Measurements from ENCODE around the gene ZBTB5.

ZBTB5 gene

DNA sequence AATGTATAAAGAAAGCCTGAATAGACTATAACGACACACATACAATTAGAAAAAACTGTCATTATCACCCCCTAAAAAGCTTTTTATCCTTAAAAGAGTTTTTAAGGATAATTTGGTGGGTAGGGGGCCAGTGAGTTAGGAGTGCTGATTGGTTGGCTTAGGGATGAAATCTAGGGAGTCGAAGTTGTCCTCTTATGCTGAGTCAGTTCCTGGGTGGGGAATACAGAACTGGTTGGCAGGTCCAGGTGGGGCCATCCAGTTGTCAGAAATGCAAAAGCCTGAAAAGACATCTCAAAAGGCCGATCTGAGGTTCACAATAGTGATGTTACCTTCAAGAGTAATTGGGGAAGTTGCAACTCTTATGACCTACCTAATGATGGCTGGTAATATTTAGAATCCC, 13.6 kb downstream of the ZBTB5 start:
- in situ Hi-C loops (cut with MboI; ENCODE audit: low sequenced_read_pairs, unreplicated experiment), result no loop called here

DNA sequence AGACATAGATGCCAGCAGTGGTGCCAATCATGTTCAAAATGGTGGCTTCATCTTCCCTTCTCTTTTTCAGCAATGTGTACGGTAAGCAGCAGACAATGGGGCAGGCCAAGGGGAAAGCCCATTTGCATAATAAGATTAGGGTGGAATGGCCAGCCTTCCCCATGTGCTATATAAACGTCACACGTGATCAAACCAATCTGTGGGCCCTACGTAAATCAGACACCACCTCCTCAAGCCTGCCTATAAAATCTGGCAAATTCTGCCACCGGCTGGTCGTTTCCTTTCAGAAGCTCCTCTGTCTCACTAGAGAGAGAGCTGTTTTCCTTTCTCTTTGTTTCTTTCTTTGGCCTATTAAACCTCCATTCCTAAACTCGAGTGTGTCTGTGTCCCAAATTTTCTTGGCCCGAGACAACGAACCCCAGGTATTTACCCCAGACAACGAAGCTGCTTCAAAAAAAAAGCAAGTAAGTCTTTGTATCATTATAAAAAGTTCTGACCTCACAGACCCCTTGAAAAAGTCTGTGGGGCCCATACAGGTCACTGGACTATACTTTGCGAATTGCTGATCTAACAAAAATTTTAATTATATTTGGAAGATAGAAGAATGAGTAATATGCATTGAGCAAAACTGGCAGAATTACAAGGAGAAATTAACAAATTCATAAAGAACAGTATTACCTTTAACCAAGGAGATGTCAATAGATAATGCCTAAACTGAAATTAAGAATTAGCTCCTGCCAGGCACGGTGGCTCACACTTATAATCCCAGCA, 15.2 kb downstream of the ZBTB5 start:
- no peak for DNase-seq (ENCODE audit: low spot score)
- TF ChIP-seq, protein P1, sequence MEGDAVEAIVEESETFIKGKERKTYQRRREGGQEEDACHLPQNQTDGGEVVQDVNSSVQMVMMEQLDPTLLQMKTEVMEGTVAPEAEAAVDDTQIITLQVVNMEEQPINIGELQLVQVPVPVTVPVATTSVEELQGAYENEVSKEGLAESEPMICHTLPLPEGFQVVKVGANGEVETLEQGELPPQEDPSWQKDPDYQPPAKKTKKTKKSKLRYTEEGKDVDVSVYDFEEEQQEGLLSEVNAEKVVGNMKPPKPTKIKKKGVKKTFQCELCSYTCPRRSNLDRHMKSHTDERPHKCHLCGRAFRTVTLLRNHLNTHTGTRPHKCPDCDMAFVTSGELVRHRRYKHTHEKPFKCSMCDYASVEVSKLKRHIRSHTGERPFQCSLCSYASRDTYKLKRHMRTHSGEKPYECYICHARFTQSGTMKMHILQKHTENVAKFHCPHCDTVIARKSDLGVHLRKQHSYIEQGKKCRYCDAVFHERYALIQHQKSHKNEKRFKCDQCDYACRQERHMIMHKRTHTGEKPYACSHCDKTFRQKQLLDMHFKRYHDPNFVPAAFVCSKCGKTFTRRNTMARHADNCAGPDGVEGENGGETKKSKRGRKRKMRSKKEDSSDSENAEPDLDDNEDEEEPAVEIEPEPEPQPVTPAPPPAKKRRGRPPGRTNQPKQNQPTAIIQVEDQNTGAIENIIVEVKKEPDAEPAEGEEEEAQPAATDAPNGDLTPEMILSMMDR (IDR thresholded peaks at IDR 0.05; ENCODE audit: borderline replicate concordance, control extremely low read depth, extremely low read depth, insufficient read depth, missing control alignments), result no peak
- in situ Hi-C loops (cut with MboI; ENCODE audit: low sequenced_read_pairs, unreplicated experiment), result no loop called here

More for the DNA sequence above, 13.6 kb downstream of the ZBTB5 start:
- TF ChIP-seq, protein P1 (IDR thresholded peaks at IDR 0.05; ENCODE audit: borderline replicate concordance, control extremely low read depth, extremely low read depth, insufficient read depth, missing control alignments), result no peak
- no peak for DNase-seq (ENCODE audit: low spot score)

DNA sequence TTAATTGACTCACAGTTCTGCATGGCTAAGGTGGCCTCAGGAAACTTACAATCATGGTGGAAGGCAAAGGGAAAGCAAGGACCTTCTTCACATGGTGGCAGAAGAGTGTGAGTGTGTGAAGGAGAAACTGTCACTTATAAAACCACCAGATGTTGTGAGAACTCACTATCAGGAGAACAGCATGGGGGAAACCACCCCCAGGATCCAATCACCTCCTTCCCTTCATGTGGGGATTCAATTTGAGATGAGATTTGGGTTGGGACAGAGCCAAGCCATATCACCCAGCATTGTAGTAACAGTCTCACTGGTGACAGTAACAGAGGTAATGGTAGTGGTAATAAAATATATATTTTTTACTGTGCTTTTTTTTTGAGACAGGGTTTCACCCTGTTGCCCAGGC, 18.1 kb downstream of the ZBTB5 start:
- no peak for DNase-seq (ENCODE audit: low spot score)
- TF ChIP-seq, protein P1 (IDR thresholded peaks at IDR 0.05; ENCODE audit: borderline replicate concordance, control extremely low read depth, extremely low read depth, insufficient read depth, missing control alignments), result no peak
- in situ Hi-C loops (cut with MboI; ENCODE audit: low sequenced_read_pairs, unreplicated experiment), result no loop called here

DNA sequence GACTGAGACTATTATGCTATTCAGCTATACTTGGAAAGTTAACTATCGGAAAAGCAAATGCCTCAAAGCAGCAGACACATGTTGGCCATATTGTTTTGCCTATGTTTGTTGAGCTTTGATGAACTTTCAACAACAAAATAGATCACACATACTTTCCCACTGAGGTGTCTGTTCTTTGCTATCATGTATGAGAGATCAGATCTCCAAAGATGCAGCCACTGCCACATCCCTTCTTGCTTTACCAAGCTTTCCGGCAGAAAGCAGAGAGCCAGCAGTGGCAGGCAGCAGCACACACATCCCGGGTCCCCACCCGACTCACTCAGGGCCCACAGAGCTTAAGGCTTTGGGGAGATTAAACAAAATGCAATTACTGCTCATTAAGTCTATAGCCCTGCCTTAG, 18.8 kb downstream of the ZBTB5 start:
- no peak for DNase-seq (ENCODE audit: low spot score)
- TF ChIP-seq, protein P1 (IDR thresholded peaks at IDR 0.05; ENCODE audit: borderline replicate concordance, control extremely low read depth, extremely low read depth, insufficient read depth, missing control alignments), result no peak
- in situ Hi-C loops (cut with MboI; ENCODE audit: low sequenced_read_pairs, unreplicated experiment), result no loop called here

DNA sequence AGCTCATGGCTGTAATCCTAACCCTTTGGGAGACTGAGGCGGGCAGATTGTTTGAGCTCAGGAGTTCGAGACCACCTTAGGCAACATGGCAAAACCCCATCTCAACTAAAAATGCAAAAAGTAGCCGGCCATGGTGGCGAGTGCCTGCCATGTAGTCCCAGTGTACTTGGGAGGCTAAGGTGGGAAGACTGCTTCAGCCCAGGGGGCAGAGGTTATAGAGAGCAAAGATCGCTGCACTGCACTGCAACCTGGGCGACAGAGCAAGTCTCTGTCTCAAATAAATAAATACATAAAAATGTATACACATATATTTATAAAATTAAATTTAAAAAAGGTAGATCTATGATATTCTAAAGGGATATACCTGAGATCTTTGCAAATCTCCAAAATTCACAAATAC, 19.4 kb downstream of the ZBTB5 start:
- in situ Hi-C loops (cut with MboI; ENCODE audit: low sequenced_read_pairs, unreplicated experiment), result no loop called here
- TF ChIP-seq, protein P1 (IDR thresholded peaks at IDR 0.05; ENCODE audit: borderline replicate concordance, control extremely low read depth, extremely low read depth, insufficient read depth, missing control alignments), result no peak
- DNase-seq (ENCODE audit: low spot score), result no peak

DNA sequence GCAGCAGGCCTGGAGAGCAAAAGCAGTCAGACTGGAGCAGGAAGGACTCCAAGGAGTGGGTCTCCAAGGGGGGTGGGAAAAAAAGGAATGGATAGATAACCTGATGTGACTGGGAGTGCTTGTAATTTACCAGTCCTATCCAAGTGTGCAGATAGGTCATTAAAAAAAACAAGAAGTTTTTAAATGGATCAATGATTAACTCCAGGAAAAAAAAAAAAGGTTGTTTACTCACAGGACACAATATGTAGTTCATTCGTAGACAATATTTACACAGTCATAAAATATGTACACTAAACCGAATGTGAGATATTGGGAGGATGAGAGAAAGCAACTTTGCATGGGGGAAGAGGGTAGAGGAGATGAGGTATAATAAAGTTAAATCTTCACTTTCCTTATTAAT, 20.4 kb downstream of the ZBTB5 start:
- DNase-seq (ENCODE audit: low spot score), result no peak
- TF ChIP-seq, protein P1 (IDR thresholded peaks at IDR 0.05; ENCODE audit: borderline replicate concordance, control extremely low read depth, extremely low read depth, insufficient read depth, missing control alignments), result no peak
- in situ Hi-C loops (cut with MboI; ENCODE audit: low sequenced_read_pairs, unreplicated experiment), result no loop called here

Measured in GM13976 (cell line).